HL-60 (cell line): Measurements from ENCODE around the gene KATNB1.
A peak's percentile ranks its signal among the peaks of the same experiment; 100 is the strongest.

Experiments
- DNase-seq, 2 experiments: peaks; one replicate each; pipeline ENCODE4 v3.0.0-alpha.2; 2010 to 2020; ENCODE audit warnings: low read depth in 1 of 2, low spot score in 1 of 2
- H3K27ac ChIP-seq: fragments of 250-450 bp; sonication (Bioruptor Pico); replicated peaks from 2 replicates; pipeline ENCODE4 v1.5.1; 2020; ENCODE audit warnings: mild to moderate bottlenecking, moderate library complexity
- H3K27me3 ChIP-seq: fragments of 250-450 bp; sonication (Bioruptor Pico); 2 replicates; pipeline ENCODE4 v1.5.1; 2021; ENCODE audit warnings: mild to moderate bottlenecking, moderate library complexity; ENCODE audit not compliant: insufficient read depth, poor library complexity, severe bottlenecking
- H3K4me3 ChIP-seq: replicated peaks from 2 replicates; pipeline ENCODE4 v1.5.1; 2011; ENCODE audit warnings: mild to moderate bottlenecking, control low read depth, low read length; ENCODE audit not compliant: insufficient read depth
- CTCF ChIP-seq: IDR thresholded peaks from one replicate; pipeline ENCODE4 v1.5.1; 2011; ENCODE audit warnings: low read length, control low read depth, inconsistent platforms; ENCODE audit not compliant: insufficient read depth
- GABPA ChIP-seq: IDR thresholded peaks from 2 replicates; pipeline ENCODE4 v1.6.1; 2012; ENCODE audit warnings: low read depth
- POLR2AphosphoS5 ChIP-seq: IDR thresholded peaks from 2 replicates; pipeline ENCODE4 v1.6.1; 2012; ENCODE audit warnings: low read depth
- REST ChIP-seq: IDR thresholded peaks from 2 replicates; pipeline ENCODE4 v1.6.1; 2012; ENCODE audit warnings: low read depth; ENCODE audit not compliant: insufficient replicate concordance
- SPI1 ChIP-seq: IDR thresholded peaks from 2 replicates; pipeline ENCODE4 v1.6.1; 2012; ENCODE audit warnings: low read depth, mild to moderate bottlenecking, borderline replicate concordance

KATNB1 gene

GRCh38 chr16:57688487-57688986, 47.0 kb upstream of the KATNB1 start:
- Histone ChIP-seq H3K4me3 (no peak overlapping the region), H3K27ac (peak overlapping the region; percentile 78), H3K27me3 (no peaks in the 10 kb centered on the region)
- DNase-seq = no peak
- TF ChIP-seq REST = no peak
- TF ChIP-seq POLR2AphosphoS5 = no peak
- TF ChIP-seq CTCF = no peak
- TF ChIP-seq GABPA = no peak
- TF ChIP-seq SPI1 = no peak

- TF ChIP-seq CTCF = no peak
- no peaks in the 10 kb centered on the region for H3K27me3 ChIP-seq
Observed at GRCh38 chr16:57688987-57689761, 46.4 kb upstream of the KATNB1 start.

GRCh38 chr16:57689762-57690558, 45.6 kb upstream of the KATNB1 start:
- peak overlapping the region; percentile 78 for H3K27ac ChIP-seq
- peak; percentile 97 to 100 for DNase-seq

More at GRCh38 chr16:57688987-57689761, 46.4 kb upstream of the KATNB1 start:
- Histone ChIP-seq H3K4me3 (0 out of 2 replicates have a peak overlapping the region, but pooled peaks have one; percentile 7), H3K27ac (peak overlapping the region; percentile 78)
- no peak for DNase-seq

More at GRCh38 chr16:57689762-57690558, 45.6 kb upstream of the KATNB1 start:
- TF ChIP-seq SPI1 (peak; percentile 42; the same call in 1 of the 2 replicates), GABPA (peak; percentile 44), POLR2AphosphoS5 (peak; percentile 99), REST (peak; percentile 18), CTCF (no peak)
- Histone ChIP-seq H3K4me3 (0 out of 2 replicates have a peak overlapping the region, but pooled peaks have one; percentile 7), H3K27me3 (no peaks in the 10 kb centered on the region)
